ENCODE measurements around the gene POLE2. TPM values are rescaled to one million over a fixed set of nuclear protein-coding genes. Genes with fewer than 3 reads are reported as not detected.

The POLE2 gene
- total RNA-seq, 1 experiment from 2014 or later: 38.6 TPM

DNA sequence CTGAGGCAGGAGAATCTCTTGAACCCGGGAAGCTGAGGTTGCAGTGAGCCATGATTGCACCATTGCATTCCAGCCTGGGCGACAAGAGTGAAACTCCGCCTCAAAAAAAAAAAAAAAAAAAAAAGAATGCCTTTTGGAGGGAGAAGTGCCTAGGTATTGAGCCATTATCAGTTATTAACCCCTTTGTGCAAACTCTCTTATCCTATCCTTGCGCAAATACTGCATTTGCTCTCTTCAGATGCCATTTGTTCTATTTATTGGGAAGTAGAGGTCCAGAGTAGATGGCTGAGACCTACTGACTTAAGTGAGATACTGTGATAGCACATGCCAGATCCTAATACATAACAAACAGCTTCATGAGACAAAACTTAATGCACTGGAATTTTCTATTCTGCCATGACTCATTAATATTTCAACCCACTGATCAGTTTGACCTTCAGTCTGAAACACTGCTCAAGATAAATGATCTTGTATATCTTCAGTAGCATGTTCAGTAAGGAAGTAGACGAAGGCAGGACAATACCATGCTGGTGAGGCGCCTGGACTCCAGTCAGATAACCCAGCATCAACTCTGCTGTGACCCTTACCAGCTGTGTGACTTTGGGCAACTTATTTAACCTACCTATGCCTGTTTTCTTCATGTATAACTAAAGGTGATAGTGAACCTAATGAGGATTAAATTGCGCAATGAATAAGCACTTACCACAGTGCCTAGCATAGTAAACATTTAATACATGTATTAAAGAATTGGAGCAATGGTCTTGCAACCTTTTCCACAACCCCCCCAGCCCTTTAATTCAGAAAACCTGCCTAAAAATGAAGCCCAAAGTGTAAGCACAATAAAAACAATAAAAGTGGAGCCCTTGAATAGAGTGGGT is 47.2 kb downstream of the POLE2 start:
- Histone ChIP-seq H3F3A (ENCODE audit: low read length, unreplicated experiment) (no peaks in the 10 kb centered on the region), H4K20me1 (ENCODE audit: low read length) (0 out of 2 replicates have a peak, but pooled peaks cover 4% of the 10 kb centered on the region), H3K4me1 (ENCODE audit: insufficient read depth, low read length) (peaks cover 30% of the 10 kb centered on the region; the same call in 1 of the 2 replicates), H3K9me3 (ENCODE audit: low read length) (no peaks in the 10 kb centered on the region), H3K9ac (ENCODE audit: low read length) (no peak overlapping the region), H3K4me2 (ENCODE audit: low read length) (no peak overlapping the region; the same call in 1 of the 2 replicates), H3K9me2 (replicated peaks; ENCODE audit: low read length) (no peaks in the 10 kb centered on the region), H2AFZ (ENCODE audit: low read length) (no peak overlapping the region), H3K4me3 (ENCODE audit: low read length) (no peak overlapping the region), H3K79me2 (ENCODE audit: low read length) (peaks cover 66% of the 10 kb centered on the region), H3K27ac (ENCODE audit: low read length) (peak overlapping the region; percentile 17; the same call in 1 of the 2 replicates), H3K27me3 (ENCODE audit: low read length) (no peaks in the 10 kb centered on the region), H3K36me3 (ENCODE audit: low read depth, low read length) (peaks cover 26% of the 10 kb centered on the region)
- TF ChIP-seq, protein P1, sequence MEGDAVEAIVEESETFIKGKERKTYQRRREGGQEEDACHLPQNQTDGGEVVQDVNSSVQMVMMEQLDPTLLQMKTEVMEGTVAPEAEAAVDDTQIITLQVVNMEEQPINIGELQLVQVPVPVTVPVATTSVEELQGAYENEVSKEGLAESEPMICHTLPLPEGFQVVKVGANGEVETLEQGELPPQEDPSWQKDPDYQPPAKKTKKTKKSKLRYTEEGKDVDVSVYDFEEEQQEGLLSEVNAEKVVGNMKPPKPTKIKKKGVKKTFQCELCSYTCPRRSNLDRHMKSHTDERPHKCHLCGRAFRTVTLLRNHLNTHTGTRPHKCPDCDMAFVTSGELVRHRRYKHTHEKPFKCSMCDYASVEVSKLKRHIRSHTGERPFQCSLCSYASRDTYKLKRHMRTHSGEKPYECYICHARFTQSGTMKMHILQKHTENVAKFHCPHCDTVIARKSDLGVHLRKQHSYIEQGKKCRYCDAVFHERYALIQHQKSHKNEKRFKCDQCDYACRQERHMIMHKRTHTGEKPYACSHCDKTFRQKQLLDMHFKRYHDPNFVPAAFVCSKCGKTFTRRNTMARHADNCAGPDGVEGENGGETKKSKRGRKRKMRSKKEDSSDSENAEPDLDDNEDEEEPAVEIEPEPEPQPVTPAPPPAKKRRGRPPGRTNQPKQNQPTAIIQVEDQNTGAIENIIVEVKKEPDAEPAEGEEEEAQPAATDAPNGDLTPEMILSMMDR (conservative IDR thresholded peaks at IDR 0.05; ENCODE audit: low read depth, low read length): no peak
- TF ChIP-seq EZH2phosphoT487 (IDR thresholded peaks at IDR 0.05; ENCODE audit: borderline replicate concordance, low read length) (no peak), EZH2 (IDR thresholded peaks at IDR 0.05; ENCODE audit: low read length, unreplicated experiment) (no peak)
- ATAC-seq: no peak
- ChIA-PET CTCF (no interaction called here), POLR2A (ENCODE audit: unreplicated experiment) (no interaction called here)
- DNase-seq: no peak
- BruUV-seq (replicated peaks): no TSS peak
- intact Hi-C loops (cut with micrococcal nuclease): loop anchor here (2.0 kb wide), 1 partner anchor 20 kb away; no protein-coding TSS in a partner anchor

GRCh38 chr14:49637534-49638078 is 50.4 kb downstream of the POLE2 start:
- no peaks in the 10 kb centered on the region for H3K9me3 ChIP-seq (ENCODE audit: low read length)
- no peak overlapping the region for H3K9ac ChIP-seq (ENCODE audit: low read length)
- no peak overlapping the region for H2AFZ ChIP-seq (ENCODE audit: low read length)
- POLR2A ChIA-PET (ENCODE audit: unreplicated experiment): no interaction called here
- CTCF ChIA-PET: no interaction called here
- H3K9me2 ChIP-seq (replicated peaks; ENCODE audit: low read length): no peaks in the 10 kb centered on the region
- H3K36me3 ChIP-seq (ENCODE audit: low read depth, low read length): peaks cover 23% of the 10 kb centered on the region
- no peak overlapping the region for H3K4me2 ChIP-seq (ENCODE audit: low read length)
- H4K20me1 ChIP-seq (ENCODE audit: low read length): 0 out of 2 replicates have a peak, but pooled peaks cover 4% of the 10 kb centered on the region
- H3F3A ChIP-seq (ENCODE audit: low read length, unreplicated experiment): no peaks in the 10 kb centered on the region
- ATAC-seq: no peak
- no TSS peak for BruUV-seq (replicated peaks)
- H3K4me1 ChIP-seq (ENCODE audit: insufficient read depth, low read length): peaks cover 34% of the 10 kb centered on the region; the same call in 1 of the 2 replicates
- no peak for DNase-seq
- no peak for TF ChIP-seq EZH2phosphoT487 (IDR thresholded peaks at IDR 0.05; ENCODE audit: borderline replicate concordance, low read length)
- TF ChIP-seq, protein P1 (conservative IDR thresholded peaks at IDR 0.05; ENCODE audit: low read depth, low read length): no peak
- no peak for TF ChIP-seq EZH2 (IDR thresholded peaks at IDR 0.05; ENCODE audit: low read length, unreplicated experiment)
- H3K27ac ChIP-seq (ENCODE audit: low read length): no peak overlapping the region
- peaks cover 89% of the 10 kb centered on the region for H3K79me2 ChIP-seq (ENCODE audit: low read length)
- intact Hi-C loops (cut with micrococcal nuclease): no loop called here
- no peaks in the 10 kb centered on the region for H3K27me3 ChIP-seq (ENCODE audit: low read length)
- H3K4me3 ChIP-seq (ENCODE audit: low read length): no peak overlapping the region

Data from PC-3 (cell line).